MM.1S (cell line): Measurements from ENCODE around the gene DLG4.

Experiments
- DNase-seq: peaks from one replicate; pipeline ENCODE4 v3.0.0-alpha.2; 2015
- H2AFZ ChIP-seq: fragments of 300-600 bp; sonication (generic); 2 replicates; pipeline ENCODE4 v1.6.0; 2016; ENCODE audit warnings: antibody characterized with exemption, low read length
- H3F3A ChIP-seq: fragments of 300-600 bp; sonication (generic); 2 replicates; pipeline ENCODE4 v1.6.1; 2016; ENCODE audit warnings: mild to moderate bottlenecking, antibody characterized with exemption, low read length, moderate library complexity, mixed read lengths; ENCODE audit not compliant: insufficient read depth
- H3K27ac ChIP-seq: fragments of 300-600 bp; sonication (generic); 2 replicates; pipeline ENCODE4 v1.5.1; 2016; ENCODE audit warnings: mild to moderate bottlenecking, low read length
- H3K27me3 ChIP-seq: fragments of 300-600 bp; sonication (generic); replicated peaks from 2 replicates; pipeline ENCODE4 v1.6.0; 2016; ENCODE audit warnings: low read length; ENCODE audit not compliant: insufficient read depth
- H3K36me3 ChIP-seq: fragments of 300-600 bp; sonication (generic); replicated peaks from 2 replicates; pipeline ENCODE4 v1.6.1; 2016; ENCODE audit warnings: mild to moderate bottlenecking, low read length, mixed read lengths; ENCODE audit not compliant: insufficient read depth
- H3K4me1 ChIP-seq: fragments of 300-600 bp; sonication (generic); 2 replicates; pipeline ENCODE4 v1.6.1; 2016; ENCODE audit warnings: low read length, mixed read lengths
- H3K4me2 ChIP-seq: fragments of 300-600 bp; sonication (generic); 2 replicates; pipeline ENCODE4 v1.6.0; 2016; ENCODE audit warnings: low read depth, low read length
- H3K4me3 ChIP-seq: fragments of 300-600 bp; sonication (generic); 2 replicates; pipeline ENCODE4 v1.5.1; 2016; ENCODE audit warnings: low read length, mixed read lengths
- H3K79me2 ChIP-seq: fragments of 300-600 bp; sonication (generic); 2 replicates; pipeline ENCODE4 v1.6.1; 2016; ENCODE audit warnings: mixed run types, low read length, mixed read lengths
- H3K9ac ChIP-seq: fragments of 300-600 bp; sonication (generic); 2 replicates; pipeline ENCODE4 v1.6.1; 2016; ENCODE audit warnings: low read length, mixed read lengths
- H3K9me2 ChIP-seq: fragments of 300-600 bp; sonication (generic); replicated peaks from 2 replicates; pipeline ENCODE4 v1.6.1; 2016; ENCODE audit warnings: mild to moderate bottlenecking, low read length, mixed read lengths; ENCODE audit not compliant: insufficient read depth
- H3K9me3 ChIP-seq: fragments of 300-600 bp; sonication (generic); replicated peaks from 2 replicates; pipeline ENCODE4 v1.6.1; 2016; ENCODE audit warnings: mild to moderate bottlenecking, low read length, mixed read lengths; ENCODE audit not compliant: insufficient read depth
- H4K20me1 ChIP-seq: fragments of 300-600 bp; sonication (generic); 2 replicates; pipeline ENCODE4 v1.6.1; 2016; ENCODE audit warnings: mild to moderate bottlenecking, low read length, moderate library complexity, mixed read lengths; ENCODE audit not compliant: insufficient read depth
- EZH2 ChIP-seq: fragments of 300-600 bp; sonication (generic); optimal IDR thresholded peaks from 2 replicates; pipeline ENCODE3; 2017; ENCODE audit warnings: low read depth, mild to moderate bottlenecking, antibody characterized with exemption, low read length, mixed read lengths
- EZH2phosphoT487 ChIP-seq: fragments of 300-600 bp; sonication (generic); IDR thresholded peaks from 2 replicates; pipeline ENCODE4 v1.6.1; 2018; ENCODE audit warnings: antibody characterized with exemption, low read length
- TF ChIP-seq, protein P1 (sequence below): fragments of 300-600 bp; sonication (generic); IDR thresholded peaks from 2 replicates; pipeline ENCODE4 v1.5.1; 2016; ENCODE audit warnings: antibody characterized with exemption, low read length, mixed read lengths

Gene DLG4

GRCh38 chr17:7253082-7253481, 33.4 kb upstream of the DLG4 start:
- H2AFZ ChIP-seq: no peak overlapping the region
- H3K9me3 ChIP-seq: no peaks in the 10 kb centered on the region
- peak overlapping the region; percentile 71 for H3K4me3 ChIP-seq
- H3K4me2 ChIP-seq: peak overlapping the region; percentile 81
- H3K4me1 ChIP-seq: peaks cover 18% of the 10 kb centered on the region
- TF ChIP-seq EZH2phosphoT487 (no peak), EZH2 (no peak)
- TF ChIP-seq, protein P1, sequence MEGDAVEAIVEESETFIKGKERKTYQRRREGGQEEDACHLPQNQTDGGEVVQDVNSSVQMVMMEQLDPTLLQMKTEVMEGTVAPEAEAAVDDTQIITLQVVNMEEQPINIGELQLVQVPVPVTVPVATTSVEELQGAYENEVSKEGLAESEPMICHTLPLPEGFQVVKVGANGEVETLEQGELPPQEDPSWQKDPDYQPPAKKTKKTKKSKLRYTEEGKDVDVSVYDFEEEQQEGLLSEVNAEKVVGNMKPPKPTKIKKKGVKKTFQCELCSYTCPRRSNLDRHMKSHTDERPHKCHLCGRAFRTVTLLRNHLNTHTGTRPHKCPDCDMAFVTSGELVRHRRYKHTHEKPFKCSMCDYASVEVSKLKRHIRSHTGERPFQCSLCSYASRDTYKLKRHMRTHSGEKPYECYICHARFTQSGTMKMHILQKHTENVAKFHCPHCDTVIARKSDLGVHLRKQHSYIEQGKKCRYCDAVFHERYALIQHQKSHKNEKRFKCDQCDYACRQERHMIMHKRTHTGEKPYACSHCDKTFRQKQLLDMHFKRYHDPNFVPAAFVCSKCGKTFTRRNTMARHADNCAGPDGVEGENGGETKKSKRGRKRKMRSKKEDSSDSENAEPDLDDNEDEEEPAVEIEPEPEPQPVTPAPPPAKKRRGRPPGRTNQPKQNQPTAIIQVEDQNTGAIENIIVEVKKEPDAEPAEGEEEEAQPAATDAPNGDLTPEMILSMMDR: no peak
- 0 out of 2 replicates have a peak, but pooled peaks cover 4% of the 10 kb centered on the region for H3K36me3 ChIP-seq
- no peak for DNase-seq
- H3K79me2 ChIP-seq: peaks cover 44% of the 10 kb centered on the region
- H4K20me1 ChIP-seq: no peaks in the 10 kb centered on the region
- H3K27ac ChIP-seq: peak overlapping the region; percentile 99; the same call in 1 of the 2 replicates
- H3K9me2 ChIP-seq: no peaks in the 10 kb centered on the region
- H3K9ac ChIP-seq: peak overlapping the region; percentile 99; the same call in 1 of the 2 replicates
- peaks cover 6% of the 10 kb centered on the region for H3F3A ChIP-seq
- H3K27me3 ChIP-seq: no peaks in the 10 kb centered on the region

DNA sequence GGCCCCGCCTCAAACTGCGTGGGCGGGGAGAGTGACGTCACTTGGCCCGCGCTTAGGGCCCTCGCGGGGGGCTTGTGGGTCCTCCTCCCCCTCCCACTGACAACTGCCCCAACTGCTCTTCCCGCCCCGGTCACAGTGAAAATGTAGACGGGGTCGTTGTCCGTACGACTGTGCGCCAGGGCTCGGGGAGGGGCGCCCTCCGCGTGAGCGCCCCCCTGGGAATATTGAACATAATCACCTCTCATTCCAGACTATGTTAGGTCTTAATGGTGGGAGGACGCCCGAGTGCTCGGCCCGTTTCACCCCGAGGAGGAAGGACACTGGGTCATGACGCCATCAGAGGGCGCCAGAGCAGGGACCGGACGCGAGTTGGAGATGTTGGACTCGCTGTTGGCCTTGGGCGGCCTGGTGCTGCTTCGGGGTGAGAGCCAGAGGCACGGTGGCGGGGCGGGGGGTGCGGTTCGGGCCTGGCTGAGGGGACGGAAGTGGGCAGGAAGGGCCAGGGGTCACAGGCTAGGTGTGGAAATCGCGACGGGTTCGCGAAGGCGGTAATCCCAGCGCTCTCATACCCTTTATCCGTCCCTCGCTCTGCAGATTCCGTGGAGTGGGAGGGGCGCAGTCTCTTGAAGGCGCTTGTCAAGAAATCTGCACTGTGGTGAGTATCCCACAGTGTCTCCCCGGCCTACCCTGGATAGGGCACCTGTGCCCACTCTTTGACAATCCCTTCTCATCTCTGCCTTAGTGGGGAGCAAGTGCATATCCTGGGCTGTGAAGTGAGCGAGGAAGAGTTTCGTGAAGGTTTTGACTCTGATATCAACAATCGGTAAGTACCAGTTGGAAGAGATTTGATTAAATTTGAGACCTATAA, 32.8 kb upstream of the DLG4 start, which contains the start of gene ELP5:
Gene ELP5, plus strand, starts transcription at position 40 of the 868 bp plus-strand sequence. Its CDS starts 336 bp downstream, at position 376.
- peak within 1 kb of the TSS; percentile 99 for H3K9ac ChIP-seq
- 0 out of 2 replicates have a peak, but pooled peaks cover 4% of the 10 kb centered on the region for H3K36me3 ChIP-seq
- H3K9me3 ChIP-seq: no peaks in the 10 kb centered on the region
- H2AFZ ChIP-seq: peak within 1 kb of the TSS; percentile 81
- peak within 1 kb of the TSS; percentile 99 for H3K27ac ChIP-seq
- H3K79me2 ChIP-seq: peaks cover 51% of the 10 kb centered on the region
- H3K9me2 ChIP-seq: no peaks in the 10 kb centered on the region
- peaks cover 6% of the 10 kb centered on the region for H3F3A ChIP-seq
- peak; percentile 93 for DNase-seq
- no peaks in the 10 kb centered on the region for H3K27me3 ChIP-seq
- peak within 1 kb of the TSS; percentile 71 for H3K4me3 ChIP-seq
- H3K4me1 ChIP-seq: peaks cover 18% of the 10 kb centered on the region
- H3K4me2 ChIP-seq: peak within 1 kb of the TSS; percentile 81
- H4K20me1 ChIP-seq: no peaks in the 10 kb centered on the region
- TF ChIP-seq EZH2 (no peak), EZH2phosphoT487 (no peak)
- TF ChIP-seq, protein P1: peak; percentile 48

DNA sequence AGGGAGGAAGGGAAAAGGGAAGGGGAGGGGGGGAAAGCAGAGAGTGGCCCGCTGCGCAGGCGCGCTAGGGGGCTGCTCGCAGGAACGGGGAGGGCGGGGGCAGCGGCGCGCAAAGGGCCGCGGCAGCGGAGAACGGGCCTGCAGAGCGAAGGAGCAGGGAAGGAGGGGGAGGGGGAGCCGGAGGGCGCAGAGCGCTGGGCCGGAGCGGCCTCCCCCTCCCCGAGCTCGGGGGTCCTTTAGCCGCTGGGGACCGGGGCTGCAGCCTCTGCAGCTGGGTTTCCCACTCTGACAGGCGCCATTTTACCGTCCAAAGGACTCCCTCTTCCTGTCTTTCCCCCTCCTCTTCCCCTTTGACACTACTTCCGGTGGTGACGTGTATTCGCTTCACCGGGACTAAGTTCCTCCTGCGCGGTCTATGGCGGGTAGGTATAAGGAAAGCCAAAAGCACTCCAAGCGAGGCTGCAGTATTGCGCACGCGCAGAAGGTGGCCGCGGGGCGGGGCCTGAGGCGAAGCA, 32.1 kb upstream of the DLG4 start, which contains the start of gene CTDNEP1:
Gene CTDNEP1, minus strand, starts transcription at position 74 of the 515 bp plus-strand sequence. CDS start 438 bp downstream, outside the sequence.
- Histone ChIP-seq H3K4me2 (peak within 1 kb of the TSS; percentile 81), H3K27me3 (no peaks in the 10 kb centered on the region), H3K9me2 (no peaks in the 10 kb centered on the region), H3K9ac (peak within 1 kb of the TSS; percentile 99), H3K27ac (peak within 1 kb of the TSS; percentile 99), H2AFZ (peak within 1 kb of the TSS; percentile 81), H3F3A (peaks cover 6% of the 10 kb centered on the region), H3K4me3 (peak within 1 kb of the TSS; percentile 71), H3K4me1 (peaks cover 18% of the 10 kb centered on the region), H3K79me2 (peaks cover 58% of the 10 kb centered on the region), H3K9me3 (no peaks in the 10 kb centered on the region), H3K36me3 (0 out of 2 replicates have a peak, but pooled peaks cover 4% of the 10 kb centered on the region), H4K20me1 (no peaks in the 10 kb centered on the region)
- TF ChIP-seq EZH2 (no peak), EZH2phosphoT487 (no peak)
- TF ChIP-seq, protein P1: no peak
- DNase-seq: peak; percentile 99
